G401 (cell line): ENCODE results near the gene ZDBF2. TPM values are rescaled to one million over a fixed set of nuclear protein-coding genes. Genes with fewer than 3 reads are reported as not detected.

Experiments
- total RNA-seq: library from RNA; depleted of rRNA; stranded (reverse); fragments of >200 nt; shearing (Covaris generic); gene quantifications from 2 replicates; pipeline ENCODE4 v1.2.3, GENCODE V29; 2014; rRNA removed

ZDBF2 gene
- total RNA-seq, 1 experiment from 2014 or later, result 6.9 TPM

Other genes starting within 250 kb of the ZDBF2 start
- 1.7 and 2.7 TPM in 2 replicates for gene INO80D, start 188.5 kb upstream of the ZDBF2 start, total RNA-seq
- 206 and 242 TPM in 2 replicates for gene NDUFS1, start 115.2 kb upstream of the ZDBF2 start, total RNA-seq
- 477 and 547 TPM in 2 replicates for gene EEF1B2, start 114.8 kb upstream of the ZDBF2 start, total RNA-seq
- gene ADAM23, start 168.9 kb downstream of the ZDBF2 start, total RNA-seq, result 2.7 and 7.7 TPM in 2 replicates